Stimulated activated CD8-positive, alpha-beta memory T cell treated with anti-CD3 and anti-CD28 coated beads, Interleukin-7, amount 100 ng/mL, for 1 hour (primary cell): ENCODE results near the gene MIP.
"Not testable (repeated sequence)": the region's sequence is repeated elsewhere in the genome, so short reads cannot be mapped to it uniquely, and the experiment has no call there.

Source experiments
- DNase-seq, 2 donors: peaks; one replicate each; pipeline ENCODE4 v3.0.0-alpha.2; 2020; ENCODE audit warnings: low read depth in 2 of 2

The MIP gene

GRCh38 chr12:56410768-56411167 is 43.7 kb downstream of the MIP start:
- no peak for DNase-seq

- DNase-seq, result no peak
Observed at GRCh38 chr12:56408799-56409417, 45.5 kb downstream of the MIP start.

- DNase-seq, result not testable (repeated sequence)
Observed at GRCh38 chr12:56404227-56404626, 50.2 kb downstream of the MIP start.

- DNase-seq, result not testable (repeated sequence)
Observed at GRCh38 chr12:56401612-56402011, 52.8 kb downstream of the MIP start.

GRCh38 chr12:56401125-56401524 is 53.3 kb downstream of the MIP start:
- not testable (repeated sequence) for DNase-seq
